Mesenchymal stem cell (in vitro differentiated cells and primary cell): ENCODE results near the gene TAF4.

Experiments used
- DNase-seq: peaks from one replicate; pipeline ENCODE4 v3.0.0-alpha.2; 2013
- H2AFZ ChIP-seq: one replicate; pipeline ENCODE4 v1.6.1; 2013; ENCODE audit warnings: low read depth, mild to moderate bottlenecking, control low read depth, inconsistent platforms, low read length, moderate library complexity
- H2AK5ac ChIP-seq: 2 replicates; pipeline ENCODE4 v1.6.1; 2013; ENCODE audit warnings: low read length, moderate library complexity, mild to moderate bottlenecking, inconsistent platforms; ENCODE audit not compliant: severe bottlenecking
- H2BK120ac ChIP-seq: one replicate; pipeline ENCODE4 v1.6.1; 2013; ENCODE audit warnings: low read depth, mild to moderate bottlenecking, inconsistent platforms, low read length, moderate library complexity
- H2BK12ac ChIP-seq, 2 experiments: one replicate each; pipeline ENCODE4 v1.6.1; 2013; ENCODE audit warnings: inconsistent platforms in 2 of 2, low read length in 2 of 2, mild to moderate bottlenecking in 2 of 2, moderate library complexity in 2 of 2, control low read depth in 1 of 2
- H2BK15ac ChIP-seq: one replicate; pipeline ENCODE4 v1.6.1; 2013; ENCODE audit warnings: mild to moderate bottlenecking, low read depth, inconsistent platforms; ENCODE audit not compliant: poor library complexity, severe bottlenecking
- H2BK5ac ChIP-seq: 2 replicates; pipeline ENCODE4 v1.6.1; 2013; ENCODE audit warnings: low read depth, mild to moderate bottlenecking, low read length, control low read depth, inconsistent platforms; ENCODE audit not compliant: poor library complexity, severe bottlenecking
- H3K14ac ChIP-seq, 2 experiments: one replicate each; pipeline ENCODE4 v1.6.1; 2013; ENCODE audit warnings: inconsistent platforms in 2 of 2, low read length in 2 of 2, control low read depth in 1 of 2, mild to moderate bottlenecking in 1 of 2, moderate library complexity in 1 of 2
- H3K18ac ChIP-seq, 2 experiments: one replicate each; pipeline ENCODE4 v1.6.1; 2013; ENCODE audit warnings: inconsistent platforms in 2 of 2, low read length in 2 of 2, control low read depth in 1 of 2, low read depth in 1 of 2, mild to moderate bottlenecking in 1 of 2
- H3K23ac ChIP-seq, 2 experiments: one replicate each; pipeline ENCODE4 v1.6.1; 2013; ENCODE audit warnings: inconsistent platforms in 2 of 2, low read length in 2 of 2, mild to moderate bottlenecking in 2 of 2, moderate library complexity in 2 of 2, control low read depth in 1 of 2
- H3K27ac ChIP-seq: 2 replicates; pipeline ENCODE4 v1.5.1; 2013; ENCODE audit warnings: mild to moderate bottlenecking, moderate library complexity, low read length, control low read depth, inconsistent platforms; ENCODE audit not compliant: poor library complexity, severe bottlenecking
- H3K27me3 ChIP-seq, 2 experiments: 2 replicates each; pipeline versions ENCODE4 v1.6.1 to v1.7.0; 2013; ENCODE audit warnings: low read length in 2 of 2, mild to moderate bottlenecking in 2 of 2, moderate library complexity in 2 of 2, control low read depth in 1 of 2, inconsistent platforms in 1 of 2; ENCODE audit not compliant: control insufficient read depth in 1 of 2, insufficient read depth in 1 of 2
- H3K36me3 ChIP-seq, 2 experiments: 2 replicates each; pipeline versions ENCODE4 v1.6.1 to v1.7.0; 2013; ENCODE audit warnings: low read length in 2 of 2, control low read depth in 1 of 2, inconsistent platforms in 1 of 2, low read depth in 1 of 2, mild to moderate bottlenecking in 1 of 2; ENCODE audit not compliant: insufficient read depth in 2 of 2, control insufficient read depth in 1 of 2
- H3K4ac ChIP-seq, 2 experiments: one replicate each; pipeline ENCODE4 v1.6.1; 2013; ENCODE audit warnings: inconsistent platforms in 2 of 2, low read length in 2 of 2, mild to moderate bottlenecking in 2 of 2, moderate library complexity in 2 of 2, control low read depth in 1 of 2, low read depth in 1 of 2
- H3K4me1 ChIP-seq: 2 replicates; pipeline ENCODE4 v1.6.1; 2013; ENCODE audit warnings: low read depth, low read length, control low read depth; ENCODE audit not compliant: control insufficient read depth, insufficient read depth
- H3K4me2 ChIP-seq: 2 replicates; pipeline ENCODE4 v1.6.1; 2013; ENCODE audit warnings: low read length, mild to moderate bottlenecking, inconsistent platforms; ENCODE audit not compliant: poor library complexity, severe bottlenecking
- H3K4me3 ChIP-seq, 2 experiments: 2 replicates each; pipeline versions ENCODE4 v1.5.1 to v1.7.0; 2013; ENCODE audit warnings: low read length in 2 of 2, mild to moderate bottlenecking in 2 of 2, control low read depth in 1 of 2, low read depth in 1 of 2; ENCODE audit not compliant: insufficient read depth in 1 of 2
- H3K79me1 ChIP-seq: replicated peaks from 2 replicates; pipeline ENCODE4 v1.6.1; 2013; ENCODE audit warnings: mild to moderate bottlenecking, control low read depth, low read length, inconsistent platforms; ENCODE audit not compliant: poor library complexity, severe bottlenecking
- H3K9ac ChIP-seq: 2 replicates; pipeline ENCODE4 v1.7.0; 2013; ENCODE audit warnings: mild to moderate bottlenecking, low read length, moderate library complexity
- H3K9me3 ChIP-seq: 2 replicates; pipeline ENCODE4 v1.7.0; 2013; ENCODE audit warnings: mild to moderate bottlenecking, low read length; ENCODE audit not compliant: control insufficient read depth
- H4K8ac ChIP-seq: one replicate; pipeline ENCODE4 v1.6.1; 2013; ENCODE audit warnings: inconsistent platforms, mild to moderate bottlenecking, low read length, moderate library complexity
- H4K91ac ChIP-seq: one replicate; pipeline ENCODE4 v1.6.1; 2013; ENCODE audit warnings: mild to moderate bottlenecking, low read length, inconsistent platforms
- WGBS: methylation state at CpG from one replicate; pipeline ENCODE4 v1.1.7; 2013; ENCODE audit warnings: mixed read lengths; 5-methylcytosine and 5-hydroxymethylcytosine counted together

Gene TAF4

DNA sequence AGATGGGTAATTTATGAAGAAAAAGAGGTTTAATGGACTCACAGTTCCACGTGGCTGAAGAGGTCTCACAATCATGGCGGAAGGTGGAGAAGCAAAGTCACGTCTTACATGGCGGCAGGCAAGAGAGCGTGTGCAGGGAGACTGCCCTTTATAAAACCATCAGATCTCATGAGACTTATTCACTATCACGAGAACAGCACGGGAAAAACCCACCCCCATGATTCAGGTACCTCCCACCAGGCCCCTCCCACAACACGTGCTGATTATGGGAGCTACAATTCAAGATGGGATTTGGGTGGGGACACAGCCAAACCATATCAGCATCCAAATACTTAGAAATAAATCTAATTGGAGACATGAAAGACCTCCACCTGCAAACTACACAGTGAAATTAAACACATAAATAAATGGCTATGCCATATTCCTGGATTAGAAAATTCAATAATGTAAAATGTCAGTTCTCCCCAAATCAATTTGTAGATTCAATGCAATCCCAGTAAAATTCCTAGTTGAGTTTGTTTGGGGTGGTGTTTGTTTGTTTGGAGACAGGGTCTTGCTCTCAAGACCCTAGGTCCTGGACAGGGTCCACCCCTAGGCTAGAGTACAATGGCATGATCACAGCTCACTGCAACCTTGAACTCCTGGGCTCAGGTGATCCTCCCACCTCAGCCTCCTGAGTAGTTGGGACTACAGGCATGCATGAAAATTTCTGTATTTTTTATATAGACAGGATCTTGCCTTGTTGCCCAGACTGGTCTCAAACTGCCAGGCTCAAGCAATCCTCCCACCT, 101.6 kb downstream of the TAF4 start:
- H3K14ac ChIP-seq: no peak overlapping the region
- no peak overlapping the region for H3K4me3 ChIP-seq
- 97% methylated on average over 8 of the region's 8 CpGs for WGBS
- no peaks in the 10 kb centered on the region for H3K4me1 ChIP-seq
- no peak overlapping the region for H3K4me2 ChIP-seq
- H3K18ac ChIP-seq: no peak overlapping the region
- no peak overlapping the region for H2BK5ac ChIP-seq
- H2BK15ac ChIP-seq: no peak overlapping the region
- H2BK12ac ChIP-seq: no peak overlapping the region
- H3K36me3 ChIP-seq: peaks cover 0 to 3% of the 10 kb centered on the region in 2 experiments
- peaks cover 25 to 40% of the 10 kb centered on the region in 2 experiments for H3K27me3 ChIP-seq
- H3K9ac ChIP-seq: no peak overlapping the region
- H3K9me3 ChIP-seq: no peaks in the 10 kb centered on the region
- H2BK120ac ChIP-seq: no peak overlapping the region
- H3K23ac ChIP-seq: no peak overlapping the region
- H4K8ac ChIP-seq: no peak overlapping the region
- H4K91ac ChIP-seq: no peak overlapping the region
- H3K27ac ChIP-seq: no peak overlapping the region
- no peak for DNase-seq
- no peak overlapping the region for H2AFZ ChIP-seq
- peaks cover 1% of the 10 kb centered on the region for H3K79me1 ChIP-seq
- no peak overlapping the region for H3K4ac ChIP-seq
- H2AK5ac ChIP-seq: no peak overlapping the region

DNA sequence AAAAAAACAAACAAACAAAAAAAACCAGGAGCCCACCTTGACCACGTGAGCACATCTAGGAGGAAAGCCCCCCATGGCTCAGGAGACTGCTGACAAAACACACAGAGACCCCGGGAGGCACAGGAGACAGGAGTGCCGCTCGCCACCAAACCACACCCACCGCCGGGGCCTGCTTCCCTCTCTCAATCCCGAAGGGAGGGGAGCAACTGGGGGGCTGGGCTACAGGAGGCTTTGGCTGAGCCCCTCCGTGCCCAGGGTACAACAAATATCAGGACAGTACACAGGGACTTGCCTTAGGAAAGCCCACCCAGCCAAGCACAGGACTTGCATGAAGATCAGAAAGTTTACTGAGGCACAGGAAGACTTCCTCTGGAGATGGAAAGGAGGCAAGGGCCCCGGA, 102.5 kb downstream of the TAF4 start:
- Histone ChIP-seq H2BK12ac (no peak overlapping the region), H3K9ac (no peak overlapping the region), H2BK15ac (no peak overlapping the region), H3K4ac (no peak overlapping the region), H2AK5ac (no peak overlapping the region), H3K23ac (no peak overlapping the region), H3K18ac (no peak overlapping the region), H3K4me2 (no peak overlapping the region), H3K4me3 (no peak overlapping the region), H4K8ac (no peak overlapping the region), H4K91ac (no peak overlapping the region), H3K36me3 (peaks cover 0 to 3% of the 10 kb centered on the region in 2 experiments), H2BK5ac (no peak overlapping the region), H3K14ac (no peak overlapping the region), H3K4me1 (no peaks in the 10 kb centered on the region), H3K27ac (no peak overlapping the region), H2AFZ (no peak overlapping the region), H3K9me3 (no peaks in the 10 kb centered on the region), H3K27me3 (peaks cover 33 to 44% of the 10 kb centered on the region in 2 experiments), H2BK120ac (no peak overlapping the region), H3K79me1 (no peaks in the 10 kb centered on the region)
- DNase-seq: no peak
- WGBS: 81% methylated on average over 9 of the region's 9 CpGs

DNA sequence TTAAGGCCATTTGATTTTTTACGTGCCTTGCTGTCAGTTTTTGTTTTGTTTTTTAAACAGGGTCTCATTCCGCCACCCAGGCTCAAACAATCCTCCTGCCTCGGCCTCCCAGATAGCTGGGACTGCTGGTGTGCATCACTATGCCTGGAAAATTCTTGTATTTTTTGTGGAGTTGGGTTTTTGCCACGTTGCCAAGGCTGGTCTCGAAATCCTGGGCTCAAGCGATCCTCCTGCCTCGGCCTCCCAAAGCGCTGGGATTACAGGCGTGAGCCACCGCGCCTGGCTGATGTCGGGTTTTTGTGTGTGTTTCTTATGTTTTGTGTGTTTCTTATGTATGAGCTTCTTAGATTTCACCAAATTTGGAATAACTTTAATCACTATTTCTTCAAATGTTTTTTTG, 104.8 kb downstream of the TAF4 start:
- peaks cover 21 to 33% of the 10 kb centered on the region in 2 experiments for H3K27me3 ChIP-seq
- H2AK5ac ChIP-seq: no peak overlapping the region
- no peaks in the 10 kb centered on the region for H3K9me3 ChIP-seq
- H3K14ac ChIP-seq: no peak overlapping the region
- H2AFZ ChIP-seq: no peak overlapping the region
- H3K4me3 ChIP-seq: no peak overlapping the region
- no peaks in the 10 kb centered on the region for H3K79me1 ChIP-seq
- no peak overlapping the region for H3K18ac ChIP-seq
- 81% methylated on average over 6 of the region's 12 CpGs for WGBS
- no peak overlapping the region for H3K4ac ChIP-seq
- H2BK5ac ChIP-seq: no peak overlapping the region
- H4K8ac ChIP-seq: no peak overlapping the region
- no peak overlapping the region for H3K27ac ChIP-seq
- no peak overlapping the region for H3K23ac ChIP-seq
- H2BK15ac ChIP-seq: no peak overlapping the region
- H4K91ac ChIP-seq: no peak overlapping the region
- no peaks in the 10 kb centered on the region for H3K4me1 ChIP-seq
- H2BK120ac ChIP-seq: no peak overlapping the region
- no peak overlapping the region for H2BK12ac ChIP-seq
- H3K36me3 ChIP-seq: no peaks in the 10 kb centered on the region
- no peak overlapping the region for H3K4me2 ChIP-seq
- no peak overlapping the region for H3K9ac ChIP-seq
- no peak for DNase-seq

DNA sequence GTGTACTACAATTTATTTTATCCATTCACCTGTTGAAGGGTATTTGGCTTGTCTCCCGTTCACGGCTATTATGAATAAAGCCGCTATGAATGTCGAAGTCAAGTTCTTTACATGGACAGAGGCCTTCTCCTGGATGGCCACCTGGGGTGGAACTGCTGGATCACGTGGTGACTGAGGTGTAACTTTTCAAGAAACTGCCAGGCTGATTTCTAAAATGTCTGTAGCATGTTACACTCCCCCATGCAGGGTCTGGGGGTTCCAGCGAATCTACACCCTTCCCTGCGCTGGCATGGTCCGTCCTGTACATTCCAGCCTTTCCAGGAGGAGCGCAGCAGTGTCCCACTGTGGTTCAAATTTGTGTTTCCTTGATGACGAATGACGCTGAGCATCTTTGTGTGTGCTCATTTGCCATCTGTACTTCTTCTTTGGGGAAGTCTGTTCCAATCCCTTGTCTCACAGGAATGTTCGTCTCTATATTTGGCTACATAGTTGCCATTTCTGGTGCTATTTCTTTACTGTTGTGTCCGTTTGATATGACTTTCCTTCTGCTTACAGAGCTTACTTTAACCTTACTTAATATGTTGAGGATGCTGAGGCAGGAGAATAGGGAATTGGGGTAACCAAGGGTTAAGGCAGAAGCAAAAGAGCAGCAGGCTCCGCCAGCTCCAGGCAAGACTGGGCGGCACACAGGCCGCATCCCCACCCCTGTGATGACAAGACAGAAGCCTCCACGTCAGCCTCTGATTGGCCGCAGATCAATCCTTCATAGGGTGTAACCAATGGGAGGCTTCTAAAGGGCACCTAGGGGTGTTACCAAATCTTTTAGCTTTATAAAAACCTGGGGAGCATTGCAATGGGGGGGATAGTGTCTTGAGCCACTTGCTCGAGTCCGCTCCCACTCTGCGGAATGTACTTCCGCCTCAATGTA, 106.6 kb downstream of the TAF4 start:
- no peak overlapping the region for H4K8ac ChIP-seq
- WGBS: 81% methylated on average over 22 of the region's 22 CpGs
- no peak overlapping the region for H3K27ac ChIP-seq
- H2BK5ac ChIP-seq: no peak overlapping the region
- no peaks in the 10 kb centered on the region for H3K4me1 ChIP-seq
- no peak overlapping the region for H2AK5ac ChIP-seq
- DNase-seq: no peak
- H3K23ac ChIP-seq: peak overlapping the region in 1 of 2 experiments; percentile 56
- H3K9ac ChIP-seq: no peak overlapping the region
- no peak overlapping the region for H3K4me2 ChIP-seq
- H3K27me3 ChIP-seq: peaks cover 22 to 36% of the 10 kb centered on the region in 2 experiments
- H3K79me1 ChIP-seq: no peaks in the 10 kb centered on the region
- H2BK120ac ChIP-seq: no peak overlapping the region
- H4K91ac ChIP-seq: no peak overlapping the region
- no peak overlapping the region for H3K4me3 ChIP-seq
- H3K4ac ChIP-seq: no peak overlapping the region
- no peak overlapping the region for H2AFZ ChIP-seq
- no peak overlapping the region for H2BK12ac ChIP-seq
- no peak overlapping the region for H3K14ac ChIP-seq
- no peaks in the 10 kb centered on the region for H3K9me3 ChIP-seq
- no peak overlapping the region for H3K18ac ChIP-seq
- H3K36me3 ChIP-seq: no peaks in the 10 kb centered on the region
- H2BK15ac ChIP-seq: no peak overlapping the region
